Fibroblast of lung (primary cell): Measurements from ENCODE around the gene UPF3A. TPM values are rescaled to one million over a fixed set of nuclear protein-coding genes. Genes with fewer than 3 reads are reported as not detected.

ENCODE experiments used
- DNase-seq, 2 donors: peaks; one replicate each; pipeline versions ENCODE4 v3.0.0 to v3.0.0-alpha.2; 2010; ENCODE audit warnings: low read depth in 2 of 2
- H2AFZ ChIP-seq: 2 replicates; pipeline ENCODE4 v1.5.1; 2012; ENCODE audit warnings: low read length, control low read depth, inconsistent platforms
- H3K27ac ChIP-seq: 2 replicates; pipeline ENCODE4 v1.5.1; 2011; ENCODE audit warnings: low read length, control low read depth; ENCODE audit not compliant: insufficient read depth
- H3K27me3 ChIP-seq: 2 replicates; pipeline ENCODE4 v1.5.1; 2011; ENCODE audit warnings: mild to moderate bottlenecking, low read length; ENCODE audit not compliant: control insufficient read depth, insufficient read depth
- H3K36me3 ChIP-seq: 2 replicates; pipeline ENCODE4 v1.5.1; 2011; ENCODE audit warnings: low read length; ENCODE audit not compliant: control insufficient read depth, insufficient read depth
- H3K4me1 ChIP-seq: 2 replicates; pipeline ENCODE4 v1.5.1; 2011; ENCODE audit warnings: low read length; ENCODE audit not compliant: control insufficient read depth, insufficient read depth; ENCODE audit errors: extremely low read depth
- H3K4me2 ChIP-seq: 2 replicates; pipeline ENCODE4 v1.5.1; 2011; ENCODE audit warnings: low read length, control low read depth; ENCODE audit not compliant: insufficient read depth; ENCODE audit errors: extremely low read depth
- H3K4me3 ChIP-seq, 4 experiments: fragments of 200-600 bp in 1 of 4; sonication (generic) in 1 of 4; replicated peaks in 1 of 4; 2 replicates each; pipeline ENCODE4 v1.5.1; 2011 to 2016; ENCODE audit warnings: low read length in 4 of 4, low read depth in 3 of 4, mild to moderate bottlenecking in 3 of 4, control low read depth in 2 of 4, inconsistent platforms in 1 of 4, mixed read lengths in 1 of 4; ENCODE audit not compliant: insufficient read depth in 1 of 4; ENCODE audit errors: control extremely low read depth in 1 of 4
- H3K79me2 ChIP-seq: 2 replicates; pipeline ENCODE4 v1.5.1; 2012; ENCODE audit warnings: mild to moderate bottlenecking, low read length, inconsistent platforms; ENCODE audit not compliant: control insufficient read depth, insufficient read depth
- H3K9ac ChIP-seq: 2 replicates; pipeline ENCODE4 v1.5.1; 2011; ENCODE audit warnings: mild to moderate bottlenecking, low read length, control low read depth; ENCODE audit not compliant: insufficient read depth
- H3K9me3 ChIP-seq: 2 replicates; pipeline ENCODE4 v1.5.1; 2012; ENCODE audit warnings: low read depth, low read length; ENCODE audit not compliant: control insufficient read depth, insufficient read depth
- H4K20me1 ChIP-seq: 2 replicates; pipeline ENCODE4 v1.5.1; 2011; ENCODE audit warnings: low read length; ENCODE audit not compliant: control insufficient read depth, insufficient read depth; ENCODE audit errors: extremely low read depth
- CTCF ChIP-seq, 2 donors: IDR thresholded peaks in 1 of 2; conservative IDR thresholded peaks in 1 of 2; 1 replicate in 1 of 2; 2 replicates in 1 of 2; pipeline ENCODE4 v1.5.1; 2011 to 2012; ENCODE audit warnings: low read length in 2 of 2, control low read depth in 1 of 2, inconsistent platforms in 1 of 2, low read depth in 1 of 2, mild to moderate bottlenecking in 1 of 2
- EZH2 ChIP-seq: IDR thresholded peaks from 2 replicates; pipeline ENCODE4 v1.5.1; 2012; ENCODE audit warnings: low read length, control low read depth, mild to moderate bottlenecking; ENCODE audit errors: missing control alignments
- polyA plus RNA-seq, 2 donors: library from polyadenylated mRNA; depleted of rRNA in 1 of 2; stranded (reverse) in 1 of 2; unstranded in 1 of 2; fragments of >200 nt; gene quantifications; 2 replicates each; pipeline ENCODE4 v1.2.1, GENCODE V29; 2011 to 2012; ENCODE audit warnings: missing spikeins in 1 of 2
- total RNA-seq: library from RNA; depleted of rRNA; stranded (reverse); fragments of >200 nt; gene quantifications from 2 replicates; pipeline ENCODE4 v1.2.1, GENCODE V29; 2014

UPF3A gene
- total and polyA plus RNA-seq, 2 donors (not counting 1 experiment from before 2014, with no cell fraction given) = 27.6 to 40.5 TPM

- H3K79me2 ChIP-seq = peaks cover 26% of the 10 kb centered on the region
- peak within 1 kb of the TSS; percentile 85 to 99 (median 92) for H3K4me3 ChIP-seq
- H3K4me1 ChIP-seq = no peaks in the 10 kb centered on the region
- peak within 1 kb of the TSS; percentile 99 for H3K4me2 ChIP-seq
- peaks cover 3% of the 10 kb centered on the region for H3K27me3 ChIP-seq
- peak within 1 kb of the TSS; percentile 69 for H3K9ac ChIP-seq
- H4K20me1 ChIP-seq = no peaks in the 10 kb centered on the region
- no peak for TF ChIP-seq CTCF (conservative IDR thresholded peaks at IDR 0.05 in 1 of 2, IDR thresholded peaks at IDR 0.05 in 1 of 2; ENCODE audit: low read depth in 1 of 2, low read length in 2 of 2)
- no peak for TF ChIP-seq EZH2
- DNase-seq = peak; percentile 90 to 94
- no peaks in the 10 kb centered on the region for H3K9me3 ChIP-seq
- peak within 1 kb of the TSS; percentile 61 for H3K27ac ChIP-seq
- peaks cover 3% of the 10 kb centered on the region for H3K36me3 ChIP-seq
- H2AFZ ChIP-seq = peak within 1 kb of the TSS; percentile 66
Observed at GRCh38 chr13:114234645-114235421, 46.6 kb upstream of the UPF3A start, which contains the start of gene CDC16. Gene CDC16, plus strand, starts transcription at chr13:114234897. Its CDS starts 188 bp downstream, at chr13:114235085.

- H3K27me3 ChIP-seq = peaks cover under 1% of the 10 kb centered on the region
- DNase-seq = no peak
- H4K20me1 ChIP-seq = no peaks in the 10 kb centered on the region
- no peak overlapping the region for H2AFZ ChIP-seq
- H3K79me2 ChIP-seq = peaks cover 26% of the 10 kb centered on the region
- H3K9me3 ChIP-seq = no peaks in the 10 kb centered on the region
- H3K36me3 ChIP-seq = peaks cover 3% of the 10 kb centered on the region
- TF ChIP-seq CTCF (conservative IDR thresholded peaks at IDR 0.05 in 1 of 2, IDR thresholded peaks at IDR 0.05 in 1 of 2; ENCODE audit: low read depth in 1 of 2, low read length in 2 of 2) (no peak), EZH2 (no peak)
- H3K27ac ChIP-seq = peak overlapping the region; percentile 61
- peak overlapping the region; percentile 99 for H3K4me2 ChIP-seq
- no peaks in the 10 kb centered on the region for H3K4me1 ChIP-seq
- peak overlapping the region; percentile 85 to 99 (median 92) for H3K4me3 ChIP-seq
- peak overlapping the region; percentile 50 for H3K9ac ChIP-seq
Observed at GRCh38 chr13:114235697-114236096, 45.7 kb upstream of the UPF3A start.

- Histone ChIP-seq H3K9ac (peak overlapping the region; percentile 50), H3K27me3 (no peaks in the 10 kb centered on the region), H3K4me3 (peak overlapping the region; percentile 85 to 99 (median 92)), H2AFZ (no peak overlapping the region), H4K20me1 (no peaks in the 10 kb centered on the region), H3K9me3 (no peaks in the 10 kb centered on the region), H3K79me2 (peaks cover 26% of the 10 kb centered on the region), H3K27ac (no peak overlapping the region), H3K4me1 (no peaks in the 10 kb centered on the region), H3K36me3 (peaks cover 3% of the 10 kb centered on the region), H3K4me2 (peak overlapping the region; percentile 99)
- TF ChIP-seq CTCF (conservative IDR thresholded peaks at IDR 0.05 in 1 of 2, IDR thresholded peaks at IDR 0.05 in 1 of 2; ENCODE audit: low read depth in 1 of 2, low read length in 2 of 2) (no peak), EZH2 (no peak)
- no peak for DNase-seq
Observed at GRCh38 chr13:114236227-114236626, 45.2 kb upstream of the UPF3A start.
